B cell (primary cell): ENCODE measurements around the gene FAM110C. TPM values are rescaled to one million over a fixed set of nuclear protein-coding genes. Genes with fewer than 3 reads are reported as not detected.

Experiments used
- ATAC-seq: fragments of 200-7000 bp; cut with Tn5 transposase; one replicate; pipeline ENCODE4 v1.10.0; 2021; ENCODE audit warnings: low read depth, mild to moderate bottlenecking, moderate number of reproducible peaks, moderate library complexity
- CTCF ChIA-PET: fragments of 350-600 bp; sonication (Branson Sonifier 250); formaldehyde crosslinking; loops from one replicate; lab custom pipeline; 2021; ENCODE audit warnings: antibody characterized with exemption, inconsistent platforms; lab: Charles Lee
- POLR2A ChIA-PET: fragments of 350-600 bp; sonication (Branson Sonifier 250); formaldehyde crosslinking; loops from one replicate; lab custom pipeline; 2021; ENCODE audit warnings: antibody characterized with exemption; lab: Charles Lee
- DNase-seq: peaks from one replicate; pipeline ENCODE4 v3.0.0; 2013
- H2AFZ ChIP-seq: 2 replicates; pipeline ENCODE4 v1.6.1; 2012; ENCODE audit warnings: mild to moderate bottlenecking, low read depth, low read length; ENCODE audit not compliant: insufficient read depth, poor library complexity, severe bottlenecking
- H3K27ac ChIP-seq, 2 donors: 1 replicate in 1 of 2; 2 replicates in 1 of 2; pipeline ENCODE4 v1.5.1; 2012 to 2013; ENCODE audit warnings: low read length in 2 of 2, mild to moderate bottlenecking in 2 of 2, moderate library complexity in 1 of 2
- H3K27me3 ChIP-seq, 4 experiments: fragments of 200-600 bp in 1 of 4; sonication (generic) in 1 of 4; replicated peaks in 1 of 4; 1 replicate in 2 of 4; 2 replicates in 2 of 4; pipeline versions ENCODE4 v1.6.1 to v1.7.0; 2013 to 2016; ENCODE audit warnings: low read length in 3 of 4, mild to moderate bottlenecking in 2 of 4, mixed read lengths in 1 of 4, moderate library complexity in 1 of 4; ENCODE audit not compliant: insufficient read depth in 4 of 4, control insufficient read depth in 3 of 4; ENCODE audit errors: control extremely low read depth in 1 of 4
- H3K36me3 ChIP-seq, 2 experiments: replicated peaks in 1 of 2; 1 replicate in 1 of 2; 2 replicates in 1 of 2; pipeline versions ENCODE4 v1.6.1 to v1.7.1; 2013; ENCODE audit warnings: low read length in 1 of 2; ENCODE audit not compliant: insufficient read depth in 2 of 2, control insufficient read depth in 1 of 2; ENCODE audit errors: control extremely low read depth in 1 of 2, extremely low read depth in 1 of 2
- H3K4me1 ChIP-seq, 2 donors: fragments of 200-600 bp in 1 of 2; sonication (generic) in 1 of 2; 1 replicate in 1 of 2; 2 replicates in 1 of 2; pipeline versions ENCODE4 v1.5.1 to v1.6.1; 2013 to 2017; ENCODE audit warnings: low read length in 2 of 2; ENCODE audit not compliant: control insufficient read depth in 2 of 2, insufficient read depth in 2 of 2
- H3K4me2 ChIP-seq: replicated peaks from 2 replicates; pipeline ENCODE3; 2012; ENCODE audit warnings: mild to moderate bottlenecking, low read depth, low read length; ENCODE audit not compliant: poor library complexity, severe bottlenecking
- H3K4me3 ChIP-seq, 5 experiments: fragments of 200-600 bp in 1 of 5; sonication (generic) in 1 of 5; 1 replicate in 3 of 5; 2 replicates in 2 of 5; pipeline versions ENCODE4 v1.5.1 to v1.7.0; 2011 to 2016; ENCODE audit warnings: low read length in 4 of 5, mild to moderate bottlenecking in 4 of 5, low read depth in 2 of 5, control low read depth in 1 of 5, moderate library complexity in 1 of 5; ENCODE audit not compliant: insufficient read depth in 1 of 5; ENCODE audit errors: control extremely low read depth in 1 of 5, extremely low read depth in 1 of 5
- H3K79me2 ChIP-seq: fragments of 200-600 bp; sonication (generic); one replicate; pipeline ENCODE4 v1.6.0; 2016; ENCODE audit warnings: low read length; ENCODE audit not compliant: control insufficient read depth, insufficient read depth
- H3K9ac ChIP-seq: fragments of 200-600 bp; sonication (generic); 2 replicates; pipeline ENCODE4 v1.6.1; 2017; ENCODE audit warnings: mild to moderate bottlenecking, low read length, moderate library complexity
- H3K9me3 ChIP-seq, 3 donors: one replicate each; pipeline versions ENCODE4 v1.6.1 to v1.7.1; 2013; ENCODE audit warnings: low read length in 2 of 3; ENCODE audit not compliant: control insufficient read depth in 2 of 3, insufficient read depth in 1 of 3; ENCODE audit errors: control extremely low read depth in 1 of 3
- H4K20me1 ChIP-seq: 2 replicates; pipeline ENCODE4 v1.6.0; 2012; ENCODE audit warnings: mild to moderate bottlenecking, low read length; ENCODE audit not compliant: insufficient read depth, control insufficient read depth, poor library complexity, severe bottlenecking
- H3K27ac Mint-ChIP-seq: one replicate; pipeline ENCODE4 v1.8.0; 2021; ENCODE audit warnings: mixed read lengths
- H3K27me3 Mint-ChIP-seq: one replicate; pipeline ENCODE4 v1.8.0; 2021; ENCODE audit warnings: mixed read lengths
- H3K4me1 Mint-ChIP-seq: one replicate; pipeline ENCODE4 v1.8.0; 2021; ENCODE audit warnings: mixed read lengths
- H3K4me3 Mint-ChIP-seq: one replicate; pipeline ENCODE4 v1.8.0; 2021; ENCODE audit warnings: mixed read lengths
- H3K9me3 Mint-ChIP-seq: one replicate; pipeline ENCODE4 v1.8.0; 2022; ENCODE audit warnings: mixed read lengths; ENCODE audit not compliant: insufficient read depth
- CTCF ChIP-seq: fragments of 200-600 bp; IDR thresholded peaks from one replicate; pipeline ENCODE4 v1.8.0; 2022; ENCODE audit warnings: antibody characterized with exemption, mild to moderate bottlenecking
- EZH2 ChIP-seq: IDR thresholded peaks from 2 replicates; pipeline ENCODE4 v1.6.1; 2012; ENCODE audit warnings: borderline replicate concordance, low read depth, mild to moderate bottlenecking, moderate library complexity, low read length; ENCODE audit not compliant: insufficient read depth, poor library complexity, severe bottlenecking
- WGBS: methylation state at CpG from one replicate; pipeline ENCODE4 v1.1.5; 2013; ENCODE audit warnings: missing lambda C conversion rate; ENCODE audit not compliant: insufficient coverage; 5-methylcytosine and 5-hydroxymethylcytosine counted together
- intact Hi-C: fragments of 100-400 bp; cut with micrococcal nuclease; formaldehyde crosslinking; loops from one replicate; pipeline ENCODE4 v1.10.0; 2022
- polyA plus RNA-seq: library from polyadenylated mRNA; depleted of rRNA; stranded (reverse); fragments of >200 nt; gene quantifications from 2 replicates; pipeline ENCODE4 v1.2.3, GENCODE V29; 2012
- total RNA-seq, 2 donors: library from RNA; stranded (reverse); fragments of 120-200 nt in 1 of 2; gene quantifications; 1 replicate in 1 of 2; 2 replicates in 1 of 2; pipeline versions ENCODE4 v1.2.3 to v1.2.4, GENCODE V29; 2013 to 2022

Gene FAM110C
- total and polyA plus RNA-seq, 2 donors (not counting 1 experiment from before 2014, with no cell fraction given) = not detected

- TF ChIP-seq CTCF (no peak), EZH2 (no peak)
- Histone ChIP-seq H3K4me2 (no peak overlapping the region), H3K27me3 (peaks cover 0 to 3% (median 0%) of the 10 kb centered on the region in 4 experiments), H3K9ac (no peak overlapping the region), H2AFZ (no peak overlapping the region), H3K9me3 (peaks cover 0 to 2% (median 0%) of the 10 kb centered on the region in 3 donors), H3K79me2 (no peaks in the 10 kb centered on the region), H4K20me1 (no peaks in the 10 kb centered on the region), H3K4me3 (no peak overlapping the region), H3K4me1 (peaks cover 0 to under 1% of the 10 kb centered on the region in 2 donors), H3K27ac (no peak overlapping the region), H3K36me3 (no peaks in the 10 kb centered on the region)
- Mint-ChIP-seq H3K27ac (no peak overlapping the region), H3K4me1 (peaks cover 15% of the 10 kb centered on the region), H3K9me3 (no peaks in the 10 kb centered on the region), H3K4me3 (no peak overlapping the region), H3K27me3 (peaks cover 18% of the 10 kb centered on the region)
- POLR2A ChIA-PET = no interaction called here
- DNase-seq = no peak
- intact Hi-C loops = no loop called here
- ATAC-seq = no peak
- CTCF ChIA-PET = no interaction called here
- WGBS = 100% methylated on average over 1 of the region's 1 CpG
Measured at GRCh38 chr2:29253-29652, 17.1 kb downstream of the FAM110C start.

- Histone ChIP-seq H3K4me3 (no peak overlapping the region), H3K4me1 (peaks cover 3 to 5% of the 10 kb centered on the region in 2 donors), H3K36me3 (no peaks in the 10 kb centered on the region), H3K27ac (no peak overlapping the region), H2AFZ (no peak overlapping the region), H3K27me3 (peaks cover 0 to 3% (median 0%) of the 10 kb centered on the region in 4 experiments), H3K4me2 (no peak overlapping the region), H4K20me1 (no peaks in the 10 kb centered on the region), H3K9ac (no peak overlapping the region), H3K9me3 (peaks cover 0 to 2% (median 0%) of the 10 kb centered on the region in 3 donors), H3K79me2 (no peaks in the 10 kb centered on the region)
- POLR2A ChIA-PET = no interaction called here
- no peak for DNase-seq
- TF ChIP-seq CTCF (no peak), EZH2 (no peak)
- H3K27me3 Mint-ChIP-seq = peaks cover 18% of the 10 kb centered on the region
- H3K4me3 Mint-ChIP-seq = no peak overlapping the region
- intact Hi-C loops = no loop called here
- no peak for ATAC-seq
- H3K9me3 Mint-ChIP-seq = no peaks in the 10 kb centered on the region
- no peak overlapping the region for H3K27ac Mint-ChIP-seq
- H3K4me1 Mint-ChIP-seq = peaks cover 18% of the 10 kb centered on the region
- CTCF ChIA-PET = no interaction called here
- 0% methylated on average over 2 of the region's 5 CpGs for WGBS
Measured at GRCh38 chr2:28406-28975, 17.8 kb downstream of the FAM110C start.
